Liver (tissue), 9 donors: Measurements from ENCODE around the gene ZNF229. TPM values are rescaled to one million over a fixed set of nuclear protein-coding genes. Genes with fewer than 3 reads are reported as not detected.
"Not testable (repeated sequence)": the region's sequence is repeated elsewhere in the genome, so short reads cannot be mapped to it uniquely, and the experiment has no call there.

Source experiments
- DNase-seq: peaks from one replicate; pipeline ENCODE4 v3.0.0-alpha.2; 2017; ENCODE audit warnings: low spot score
- H3K27ac ChIP-seq, 2 donors: one replicate each; pipeline ENCODE4 v1.7.0; 2013; ENCODE audit warnings: inconsistent platforms in 2 of 2, low read length in 2 of 2, control low read depth in 1 of 2, low read depth in 1 of 2, mild to moderate bottlenecking in 1 of 2
- H3K27me3 ChIP-seq, 4 donors: one replicate each; pipeline versions ENCODE4 v1.6.1 to v1.7.0; 2013; ENCODE audit warnings: low read length in 3 of 4, inconsistent platforms in 1 of 4, mild to moderate bottlenecking in 1 of 4, moderate library complexity in 1 of 4; ENCODE audit not compliant: control insufficient read depth in 4 of 4, insufficient read depth in 4 of 4
- H3K36me3 ChIP-seq, 4 donors: one replicate each; pipeline versions ENCODE4 v1.6.1 to v1.7.0; 2013; ENCODE audit warnings: low read length in 3 of 4, mild to moderate bottlenecking in 3 of 4, low read depth in 1 of 4, moderate library complexity in 1 of 4; ENCODE audit not compliant: control insufficient read depth in 4 of 4, insufficient read depth in 3 of 4
- H3K4me1 ChIP-seq, 4 donors: one replicate each; pipeline versions ENCODE4 v1.6.1 to v1.7.0; 2013; ENCODE audit warnings: low read length in 3 of 4, mild to moderate bottlenecking in 3 of 4, moderate library complexity in 1 of 4; ENCODE audit not compliant: control insufficient read depth in 4 of 4, insufficient read depth in 4 of 4
- H3K4me3 ChIP-seq, 3 donors: one replicate each; pipeline versions ENCODE4 v1.6.1 to v1.7.0; 2013; ENCODE audit warnings: low read length in 3 of 3, control low read depth in 1 of 3, low read depth in 1 of 3, mild to moderate bottlenecking in 1 of 3
- H3K9ac ChIP-seq, 2 donors: one replicate each; pipeline ENCODE4 v1.7.0; 2013; ENCODE audit warnings: low read length in 2 of 2, mild to moderate bottlenecking in 2 of 2, moderate library complexity in 2 of 2, control low read depth in 1 of 2, low read depth in 1 of 2
- H3K9me3 ChIP-seq, 4 donors: one replicate each; pipeline versions ENCODE4 v1.6.1 to v1.7.0; 2013; ENCODE audit warnings: low read length in 3 of 4; ENCODE audit not compliant: control insufficient read depth in 4 of 4
- EGR1 ChIP-seq, 2 donors: IDR thresholded peaks; 2 replicates each; pipeline ENCODE4 v1.6.1; 2016 to 2018; ENCODE audit warnings: antibody characterized with exemption in 2 of 2, low read depth in 2 of 2
- FOXA1 ChIP-seq: IDR thresholded peaks from 2 replicates; pipeline ENCODE4 v1.6.1; 2016; ENCODE audit warnings: antibody characterized with exemption
- GABPA ChIP-seq, 2 donors: IDR thresholded peaks in 1 of 2; conservative IDR thresholded peaks in 1 of 2; 2 replicates each; pipeline ENCODE4 v1.6.1; 2016; ENCODE audit warnings: antibody characterized with exemption in 2 of 2, mild to moderate bottlenecking in 1 of 2, moderate library complexity in 1 of 2
- HNF4A ChIP-seq, 2 donors: conservative IDR thresholded peaks; 2 replicates each; pipeline ENCODE4 v1.6.1; 2016; ENCODE audit warnings: antibody characterized with exemption in 2 of 2, mild to moderate bottlenecking in 2 of 2
- HNF4G ChIP-seq: IDR thresholded peaks from 2 replicates; pipeline ENCODE4 v1.6.1; 2016; ENCODE audit warnings: antibody characterized with exemption
- NR2F2 ChIP-seq: IDR thresholded peaks from 2 replicates; pipeline ENCODE4 v1.6.1; 2016; ENCODE audit warnings: antibody characterized with exemption
- RAD21 ChIP-seq, 2 donors: IDR thresholded peaks; 2 replicates each; pipeline ENCODE4 v1.6.1; 2016; ENCODE audit warnings: antibody characterized with exemption in 2 of 2, mild to moderate bottlenecking in 2 of 2
- RXRA ChIP-seq, 2 donors: IDR thresholded peaks; 2 replicates each; pipeline ENCODE4 v1.6.1; 2017 to 2018; ENCODE audit warnings: antibody characterized with exemption in 2 of 2, mild to moderate bottlenecking in 1 of 2
- SP1 ChIP-seq: IDR thresholded peaks from 2 replicates; pipeline ENCODE4 v1.6.1; 2018; ENCODE audit warnings: antibody characterized with exemption, mild to moderate bottlenecking
- TAF1 ChIP-seq: conservative IDR thresholded peaks from 2 replicates; pipeline ENCODE4 v1.6.1; 2016; ENCODE audit warnings: antibody characterized with exemption, mild to moderate bottlenecking
- YY1 ChIP-seq: IDR thresholded peaks from 2 replicates; pipeline ENCODE4 v1.6.1; 2016; ENCODE audit warnings: antibody characterized with exemption, mild to moderate bottlenecking
- WGBS: extraction: QIAGEN DNeasy Blood & Tissue Kit; methylation state at CpG from one replicate; pipeline ENCODE4 v1.1.7; 2013; 5-methylcytosine and 5-hydroxymethylcytosine counted together
- polyA plus RNA-seq, 2 donors: library from polyadenylated mRNA; stranded (reverse) in 1 of 2; unstranded in 1 of 2; fragments of 200-250 nt in 1 of 2; fragments of >200 nt in 1 of 2; fragmentation: Nextera tagmentation in 1 of 2; extraction: Ambion mirVana in 1 of 2; gene quantifications; one replicate each; pipeline versions ENCODE4 v1.2.1 to v1.2.3, GENCODE V29; 2013 to 2015
- total RNA-seq, 2 donors: library from RNA; depleted of rRNA; stranded (reverse); fragments of >200 nt; gene quantifications; one replicate each; pipeline ENCODE4 v1.2.3, GENCODE V29; 2014
- TF ChIP-seq, protein P1 (sequence below): IDR thresholded peaks from 2 replicates; pipeline ENCODE4 v1.6.1; 2016; ENCODE audit warnings: antibody characterized with exemption
- TF ChIP-seq, protein P2 (sequence below): IDR thresholded peaks from 2 replicates; pipeline ENCODE4 v1.6.1; 2016; ENCODE audit warnings: antibody characterized with exemption, mild to moderate bottlenecking
- TF ChIP-seq, protein P3 (sequence below): IDR thresholded peaks from 2 replicates; pipeline ENCODE4 v1.6.1; 2016; ENCODE audit warnings: antibody characterized with exemption
- TF ChIP-seq, protein P4 (sequence below): IDR thresholded peaks from 2 replicates; pipeline ENCODE4 v1.6.1; 2016; ENCODE audit warnings: antibody characterized with exemption
- TF ChIP-seq, protein P5 (sequence below): fragments of 150-350 bp; IDR thresholded peaks from 2 replicates; pipeline ENCODE4 v1.5.1; 2017; ENCODE audit warnings: improper control_type of control experiment, low read depth, low read length; ENCODE audit not compliant: missing input control
- donor health status: healthy.
- donor health status: healthy.
- donor health status: healthy.
- donor health status: healthy.
- donor health status: healthy.

ZNF229 gene
- total and polyA plus RNA-seq, 4 donors, result 0.14 to 4.6 (median 0.77) TPM

DNA sequence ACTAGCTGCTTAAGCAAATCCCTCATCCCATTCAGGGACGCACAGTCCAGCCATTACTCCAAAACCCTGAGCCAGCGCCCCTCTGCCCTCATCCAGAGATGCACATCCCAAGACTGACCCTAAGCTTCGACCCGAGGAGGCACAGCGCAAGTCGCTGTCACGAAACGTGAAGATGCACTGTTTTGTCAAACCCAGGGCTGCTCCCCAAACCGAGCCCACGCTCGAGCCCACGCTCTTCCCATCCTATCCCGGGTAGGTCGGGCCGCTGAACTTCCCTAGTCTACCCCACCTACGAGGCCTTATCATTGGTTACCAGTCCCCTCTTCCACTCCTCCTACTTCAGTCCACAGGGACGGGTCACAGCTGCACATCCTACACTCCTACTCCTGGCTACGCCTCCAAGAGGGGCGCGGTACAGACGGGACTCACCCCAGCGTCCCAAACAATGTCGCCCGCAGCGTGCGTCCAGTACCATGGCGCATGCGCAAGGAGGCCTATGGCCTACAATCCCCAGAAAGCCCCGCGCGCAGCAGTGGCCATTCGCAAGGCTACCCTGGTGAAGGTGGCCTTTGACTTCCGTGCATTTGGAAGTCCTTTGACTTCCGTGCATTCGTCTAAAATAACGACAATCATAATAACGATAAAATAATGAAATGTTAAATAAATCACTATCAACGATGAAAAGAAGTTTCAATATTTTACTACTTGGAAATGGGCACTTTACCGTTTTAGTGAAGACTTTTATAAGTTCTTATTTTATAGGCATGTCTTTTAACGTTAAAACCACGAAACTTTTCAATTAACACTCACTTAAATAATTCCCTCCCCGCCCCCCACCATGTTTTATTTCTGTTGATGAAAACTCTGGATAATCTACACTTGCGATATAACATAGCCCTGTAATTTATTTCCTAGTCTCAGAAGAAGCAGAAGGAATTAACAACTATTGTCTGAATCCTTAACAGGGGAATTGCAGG, 46.8 kb downstream of the ZNF229 start, which contains the start of gene ZNF285:
TSS of gene ZNF285 (minus strand) at position 470 of the 977 bp plus-strand sequence. CDS start 4,395 bp downstream, outside the sequence.
- Histone ChIP-seq H3K9me3 (peaks cover 5 to 22% (median 8%) of the 10 kb centered on the region in 4 donors), H3K9ac (no peak within 1 kb of the TSS), H3K36me3 (no peaks in the 10 kb centered on the region), H3K27me3 (no peaks in the 10 kb centered on the region), H3K4me3 (peak within 1 kb of the TSS; percentile 44 to 83 (median 60)), H3K27ac (no peak within 1 kb of the TSS), H3K4me1 (peaks cover 0 to 4% (median 0%) of the 10 kb centered on the region in 4 donors)
- DNase-seq, result peak; percentile 83
- peak; percentile 10 to 16 for TF ChIP-seq RXRA (IDR thresholded peaks at IDR 0.05)
- TF ChIP-seq, protein P1, sequence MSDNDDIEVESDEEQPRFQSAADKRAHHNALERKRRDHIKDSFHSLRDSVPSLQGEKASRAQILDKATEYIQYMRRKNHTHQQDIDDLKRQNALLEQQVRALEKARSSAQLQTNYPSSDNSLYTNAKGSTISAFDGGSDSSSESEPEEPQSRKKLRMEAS, result peak; percentile 65
- TF ChIP-seq, protein P2, sequence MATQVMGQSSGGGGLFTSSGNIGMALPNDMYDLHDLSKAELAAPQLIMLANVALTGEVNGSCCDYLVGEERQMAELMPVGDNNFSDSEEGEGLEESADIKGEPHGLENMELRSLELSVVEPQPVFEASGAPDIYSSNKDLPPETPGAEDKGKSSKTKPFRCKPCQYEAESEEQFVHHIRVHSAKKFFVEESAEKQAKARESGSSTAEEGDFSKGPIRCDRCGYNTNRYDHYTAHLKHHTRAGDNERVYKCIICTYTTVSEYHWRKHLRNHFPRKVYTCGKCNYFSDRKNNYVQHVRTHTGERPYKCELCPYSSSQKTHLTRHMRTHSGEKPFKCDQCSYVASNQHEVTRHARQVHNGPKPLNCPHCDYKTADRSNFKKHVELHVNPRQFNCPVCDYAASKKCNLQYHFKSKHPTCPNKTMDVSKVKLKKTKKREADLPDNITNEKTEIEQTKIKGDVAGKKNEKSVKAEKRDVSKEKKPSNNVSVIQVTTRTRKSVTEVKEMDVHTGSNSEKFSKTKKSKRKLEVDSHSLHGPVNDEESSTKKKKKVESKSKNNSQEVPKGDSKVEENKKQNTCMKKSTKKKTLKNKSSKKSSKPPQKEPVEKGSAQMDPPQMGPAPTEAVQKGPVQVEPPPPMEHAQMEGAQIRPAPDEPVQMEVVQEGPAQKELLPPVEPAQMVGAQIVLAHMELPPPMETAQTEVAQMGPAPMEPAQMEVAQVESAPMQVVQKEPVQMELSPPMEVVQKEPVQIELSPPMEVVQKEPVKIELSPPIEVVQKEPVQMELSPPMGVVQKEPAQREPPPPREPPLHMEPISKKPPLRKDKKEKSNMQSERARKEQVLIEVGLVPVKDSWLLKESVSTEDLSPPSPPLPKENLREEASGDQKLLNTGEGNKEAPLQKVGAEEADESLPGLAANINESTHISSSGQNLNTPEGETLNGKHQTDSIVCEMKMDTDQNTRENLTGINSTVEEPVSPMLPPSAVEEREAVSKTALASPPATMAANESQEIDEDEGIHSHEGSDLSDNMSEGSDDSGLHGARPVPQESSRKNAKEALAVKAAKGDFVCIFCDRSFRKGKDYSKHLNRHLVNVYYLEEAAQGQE, result no peak
- no peak for TF ChIP-seq TAF1
- TF ChIP-seq RAD21 (IDR thresholded peaks at IDR 0.05), result no peak
- TF ChIP-seq, protein P3, sequence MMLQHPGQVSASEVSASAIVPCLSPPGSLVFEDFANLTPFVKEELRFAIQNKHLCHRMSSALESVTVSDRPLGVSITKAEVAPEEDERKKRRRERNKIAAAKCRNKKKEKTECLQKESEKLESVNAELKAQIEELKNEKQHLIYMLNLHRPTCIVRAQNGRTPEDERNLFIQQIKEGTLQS, result no peak
- TF ChIP-seq NR2F2, result peak; percentile 62
- no peak for TF ChIP-seq HNF4G
- TF ChIP-seq YY1, result peak; percentile 96
- TF ChIP-seq, protein P4, sequence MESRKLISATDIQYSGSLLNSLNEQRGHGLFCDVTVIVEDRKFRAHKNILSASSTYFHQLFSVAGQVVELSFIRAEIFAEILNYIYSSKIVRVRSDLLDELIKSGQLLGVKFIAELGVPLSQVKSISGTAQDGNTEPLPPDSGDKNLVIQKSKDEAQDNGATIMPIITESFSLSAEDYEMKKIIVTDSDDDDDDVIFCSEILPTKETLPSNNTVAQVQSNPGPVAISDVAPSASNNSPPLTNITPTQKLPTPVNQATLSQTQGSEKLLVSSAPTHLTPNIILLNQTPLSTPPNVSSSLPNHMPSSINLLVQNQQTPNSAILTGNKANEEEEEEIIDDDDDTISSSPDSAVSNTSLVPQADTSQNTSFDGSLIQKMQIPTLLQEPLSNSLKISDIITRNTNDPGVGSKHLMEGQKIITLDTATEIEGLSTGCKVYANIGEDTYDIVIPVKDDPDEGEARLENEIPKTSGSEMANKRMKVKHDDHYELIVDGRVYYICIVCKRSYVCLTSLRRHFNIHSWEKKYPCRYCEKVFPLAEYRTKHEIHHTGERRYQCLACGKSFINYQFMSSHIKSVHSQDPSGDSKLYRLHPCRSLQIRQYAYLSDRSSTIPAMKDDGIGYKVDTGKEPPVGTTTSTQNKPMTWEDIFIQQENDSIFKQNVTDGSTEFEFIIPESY, result peak; percentile 84
- TF ChIP-seq EGR1 (IDR thresholded peaks at IDR 0.05; ENCODE audit: low read depth in 2 of 2), result no peak
- TF ChIP-seq HNF4A (conservative IDR thresholded peaks at IDR 0.05), result peak in 1 of 2 donors; percentile 34
- TF ChIP-seq, protein P5, sequence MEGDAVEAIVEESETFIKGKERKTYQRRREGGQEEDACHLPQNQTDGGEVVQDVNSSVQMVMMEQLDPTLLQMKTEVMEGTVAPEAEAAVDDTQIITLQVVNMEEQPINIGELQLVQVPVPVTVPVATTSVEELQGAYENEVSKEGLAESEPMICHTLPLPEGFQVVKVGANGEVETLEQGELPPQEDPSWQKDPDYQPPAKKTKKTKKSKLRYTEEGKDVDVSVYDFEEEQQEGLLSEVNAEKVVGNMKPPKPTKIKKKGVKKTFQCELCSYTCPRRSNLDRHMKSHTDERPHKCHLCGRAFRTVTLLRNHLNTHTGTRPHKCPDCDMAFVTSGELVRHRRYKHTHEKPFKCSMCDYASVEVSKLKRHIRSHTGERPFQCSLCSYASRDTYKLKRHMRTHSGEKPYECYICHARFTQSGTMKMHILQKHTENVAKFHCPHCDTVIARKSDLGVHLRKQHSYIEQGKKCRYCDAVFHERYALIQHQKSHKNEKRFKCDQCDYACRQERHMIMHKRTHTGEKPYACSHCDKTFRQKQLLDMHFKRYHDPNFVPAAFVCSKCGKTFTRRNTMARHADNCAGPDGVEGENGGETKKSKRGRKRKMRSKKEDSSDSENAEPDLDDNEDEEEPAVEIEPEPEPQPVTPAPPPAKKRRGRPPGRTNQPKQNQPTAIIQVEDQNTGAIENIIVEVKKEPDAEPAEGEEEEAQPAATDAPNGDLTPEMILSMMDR, result no peak
- TF ChIP-seq SP1, result no peak
- peak in 1 of 2 donors; percentile 94 for TF ChIP-seq GABPA (IDR thresholded peaks at IDR 0.05 in 1 of 2, conservative IDR thresholded peaks at IDR 0.05 in 1 of 2)
- TF ChIP-seq FOXA1, result peak; percentile 38
- WGBS, result 7% methylated on average over 43 of the region's 43 CpGs

DNA sequence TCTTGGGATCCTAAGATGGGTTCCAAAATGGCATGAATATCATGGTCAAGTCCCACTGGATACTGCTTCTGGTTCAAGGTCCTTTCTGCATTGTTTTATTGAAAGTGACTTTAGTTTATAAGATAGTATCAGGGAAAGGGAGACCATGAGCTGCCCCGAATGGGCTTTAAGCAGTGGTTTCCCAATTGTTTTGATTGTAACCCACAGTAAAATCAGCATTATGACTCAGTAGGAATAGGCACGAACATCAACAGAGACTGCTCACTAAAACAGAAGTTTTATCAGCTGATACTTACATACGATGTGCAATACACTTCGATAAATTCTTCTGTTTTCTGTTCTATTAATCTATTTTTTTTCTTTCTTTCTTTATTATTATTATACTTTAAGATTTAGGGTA, 59.0 kb downstream of the ZNF229 start:
- not testable (repeated sequence) for H3K4me1 ChIP-seq, H3K27ac ChIP-seq, DNase-seq, H3K4me3 ChIP-seq, H3K9ac ChIP-seq, H3K36me3 ChIP-seq, H3K27me3 ChIP-seq
- 81% methylated on average over 4 of the region's 4 CpGs for WGBS
- peaks cover 9 to 32% (median 12%) of the 10 kb centered on the region in 4 donors for H3K9me3 ChIP-seq
